PFSK-1 (cell line): Measurements from ENCODE around the gene TRIM9.

ENCODE experiments used
- FOXP2 ChIP-seq: optimal IDR thresholded peaks from 2 replicates; pipeline ENCODE3; 2011; ENCODE audit warnings: borderline replicate concordance, control low read depth, inconsistent platforms; ENCODE audit not compliant: insufficient read depth; ENCODE audit errors: extremely low read length, extremely low read depth
- POLR2AphosphoS5 ChIP-seq: IDR thresholded peaks from 2 replicates; pipeline ENCODE4 v1.6.1; 2012; ENCODE audit warnings: low read depth, mild to moderate bottlenecking, control low read depth, low read length, moderate library complexity
- SIN3A ChIP-seq: IDR thresholded peaks from 2 replicates; pipeline ENCODE4 v1.6.1; 2012; ENCODE audit warnings: mild to moderate bottlenecking, low read length, moderate library complexity, borderline replicate concordance; ENCODE audit not compliant: insufficient read depth
- TAF1 ChIP-seq: IDR thresholded peaks from 2 replicates; pipeline ENCODE4 v1.6.1; 2012; ENCODE audit warnings: low read length, control low read depth, borderline replicate concordance; ENCODE audit not compliant: insufficient read depth
- TF ChIP-seq, protein P1 (sequence below), 2 experiments: IDR thresholded peaks; 2 replicates each; pipeline versions ENCODE4 v1.6.1 to v1.8.0; 2011 to 2012; ENCODE audit warnings: low read depth in 2 of 2, low read length in 2 of 2, control low read depth in 1 of 2, inconsistent platforms in 1 of 2, mild to moderate bottlenecking in 1 of 2, moderate library complexity in 1 of 2; ENCODE audit not compliant: insufficient read depth in 1 of 2

The TRIM9 gene

GRCh38 chr14:50985124-50985858 lies 109.6 kb downstream of the TRIM9 start:
- TF ChIP-seq SIN3A (no peak), FOXP2 (no peak), TAF1 (no peak), POLR2AphosphoS5 (no peak)
- TF ChIP-seq, protein P1, sequence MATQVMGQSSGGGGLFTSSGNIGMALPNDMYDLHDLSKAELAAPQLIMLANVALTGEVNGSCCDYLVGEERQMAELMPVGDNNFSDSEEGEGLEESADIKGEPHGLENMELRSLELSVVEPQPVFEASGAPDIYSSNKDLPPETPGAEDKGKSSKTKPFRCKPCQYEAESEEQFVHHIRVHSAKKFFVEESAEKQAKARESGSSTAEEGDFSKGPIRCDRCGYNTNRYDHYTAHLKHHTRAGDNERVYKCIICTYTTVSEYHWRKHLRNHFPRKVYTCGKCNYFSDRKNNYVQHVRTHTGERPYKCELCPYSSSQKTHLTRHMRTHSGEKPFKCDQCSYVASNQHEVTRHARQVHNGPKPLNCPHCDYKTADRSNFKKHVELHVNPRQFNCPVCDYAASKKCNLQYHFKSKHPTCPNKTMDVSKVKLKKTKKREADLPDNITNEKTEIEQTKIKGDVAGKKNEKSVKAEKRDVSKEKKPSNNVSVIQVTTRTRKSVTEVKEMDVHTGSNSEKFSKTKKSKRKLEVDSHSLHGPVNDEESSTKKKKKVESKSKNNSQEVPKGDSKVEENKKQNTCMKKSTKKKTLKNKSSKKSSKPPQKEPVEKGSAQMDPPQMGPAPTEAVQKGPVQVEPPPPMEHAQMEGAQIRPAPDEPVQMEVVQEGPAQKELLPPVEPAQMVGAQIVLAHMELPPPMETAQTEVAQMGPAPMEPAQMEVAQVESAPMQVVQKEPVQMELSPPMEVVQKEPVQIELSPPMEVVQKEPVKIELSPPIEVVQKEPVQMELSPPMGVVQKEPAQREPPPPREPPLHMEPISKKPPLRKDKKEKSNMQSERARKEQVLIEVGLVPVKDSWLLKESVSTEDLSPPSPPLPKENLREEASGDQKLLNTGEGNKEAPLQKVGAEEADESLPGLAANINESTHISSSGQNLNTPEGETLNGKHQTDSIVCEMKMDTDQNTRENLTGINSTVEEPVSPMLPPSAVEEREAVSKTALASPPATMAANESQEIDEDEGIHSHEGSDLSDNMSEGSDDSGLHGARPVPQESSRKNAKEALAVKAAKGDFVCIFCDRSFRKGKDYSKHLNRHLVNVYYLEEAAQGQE (IDR thresholded peaks at IDR 0.05; ENCODE audit: insufficient read depth in 1 of 2, low read depth in 2 of 2, low read length in 2 of 2) = no peak

DNA sequence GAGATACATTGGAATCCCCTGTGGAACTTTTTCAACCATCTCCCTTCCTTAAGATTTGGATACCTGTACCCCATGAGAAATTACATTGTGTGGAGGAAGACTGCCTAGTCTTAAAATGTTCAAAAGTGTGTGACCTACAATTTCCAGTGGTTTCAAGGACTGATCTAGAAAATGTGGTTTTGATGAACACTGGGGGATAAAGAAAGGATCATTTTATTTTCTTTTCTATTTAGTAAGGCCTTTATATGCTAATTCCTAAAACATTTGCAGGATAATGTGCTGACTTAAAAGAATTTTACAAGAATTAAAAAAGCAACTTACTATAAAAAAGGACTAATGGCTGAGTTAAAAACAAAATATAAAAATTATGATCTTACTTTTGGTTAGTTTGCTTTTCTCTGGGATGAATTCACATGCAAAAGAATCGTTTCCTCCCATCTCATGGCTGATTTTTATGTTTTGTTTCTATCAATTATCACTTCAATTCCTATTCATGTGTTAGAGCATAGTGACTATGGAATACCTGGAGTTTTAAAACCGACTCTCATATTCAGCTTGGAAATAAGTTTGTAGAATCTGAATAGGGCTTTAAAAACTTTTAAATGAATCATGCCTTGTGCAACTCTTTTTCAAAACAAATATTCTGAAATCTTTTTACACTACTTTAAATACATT lies 110.7 kb downstream of the TRIM9 start:
- TF ChIP-seq, protein P1 (IDR thresholded peaks at IDR 0.05; ENCODE audit: insufficient read depth in 1 of 2, low read depth in 2 of 2, low read length in 2 of 2) = no peak
- TF ChIP-seq FOXP2 (no peak), POLR2AphosphoS5 (no peak), TAF1 (no peak), SIN3A (no peak)

DNA sequence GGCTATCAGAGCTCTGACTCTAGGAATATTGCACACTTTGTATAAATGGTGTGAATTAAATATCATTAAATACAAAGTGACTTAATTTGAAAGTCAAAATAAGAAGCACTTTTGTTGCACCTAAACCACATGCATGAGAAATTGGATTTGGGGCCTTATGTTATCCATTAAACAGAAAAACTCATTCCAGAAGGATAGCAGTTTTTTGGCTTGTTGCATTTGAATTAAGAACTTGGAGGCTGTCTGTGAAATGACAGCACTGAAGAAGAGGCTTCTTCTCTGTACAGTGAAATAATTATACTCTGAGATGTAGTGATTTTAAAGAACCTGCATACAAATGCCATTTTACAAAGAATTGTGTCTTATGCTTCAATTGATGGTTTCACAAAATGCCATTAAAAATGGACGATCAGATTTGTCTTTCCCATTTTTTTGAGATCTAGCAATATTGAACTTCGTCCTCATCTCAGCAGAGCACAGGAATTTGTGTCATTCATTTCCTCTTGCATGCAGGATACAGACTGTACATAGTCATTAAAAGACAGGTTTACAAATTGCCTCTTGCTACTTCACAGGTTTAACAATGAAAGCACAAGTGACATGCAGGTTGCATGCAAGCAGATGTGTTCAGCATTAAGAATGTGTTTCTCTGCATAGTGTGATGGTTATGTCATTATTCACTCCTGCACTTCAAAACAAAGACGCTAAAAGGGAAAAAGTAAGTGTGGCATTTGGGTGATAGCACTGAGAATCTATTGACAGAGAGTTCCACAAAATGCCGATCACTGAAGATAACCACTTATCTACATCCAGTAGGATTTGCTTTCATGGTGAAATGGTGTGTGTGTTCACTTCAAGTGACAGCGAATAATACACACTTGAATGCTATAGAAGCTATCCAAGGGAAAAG lies 114.7 kb downstream of the TRIM9 start:
- TF ChIP-seq POLR2AphosphoS5 = no peak
- TF ChIP-seq FOXP2 = no peak
- TF ChIP-seq, protein P1 (IDR thresholded peaks at IDR 0.05; ENCODE audit: insufficient read depth in 1 of 2, low read depth in 2 of 2, low read length in 2 of 2) = no peak
- no peak for TF ChIP-seq SIN3A
- no peak for TF ChIP-seq TAF1

DNA sequence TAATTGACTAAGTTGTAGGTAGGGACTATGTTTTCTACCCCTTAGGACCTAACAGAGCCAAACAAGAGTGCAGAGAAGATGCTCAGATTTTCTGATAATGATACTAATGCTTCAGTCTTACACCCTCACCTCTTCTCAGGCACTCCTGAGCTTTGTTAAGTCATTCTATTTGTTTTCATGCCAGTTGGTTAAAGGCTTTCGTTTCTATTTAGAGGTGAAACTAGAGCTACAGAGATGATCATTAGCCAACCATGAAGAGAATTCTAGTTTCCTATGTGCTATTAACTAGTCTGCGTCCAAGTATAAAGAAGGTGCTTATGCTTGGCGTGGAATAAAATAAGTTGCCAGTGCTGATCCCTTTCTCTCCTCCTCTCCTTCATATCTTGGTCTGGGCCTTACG lies 116.0 kb downstream of the TRIM9 start:
- TF ChIP-seq POLR2AphosphoS5 (no peak), FOXP2 (no peak), TAF1 (no peak), SIN3A (no peak)
- TF ChIP-seq, protein P1 (IDR thresholded peaks at IDR 0.05; ENCODE audit: insufficient read depth in 1 of 2, low read depth in 2 of 2, low read length in 2 of 2) = no peak
